H9 (cell line): ENCODE results near the gene EXOC3L4. TPM values are rescaled to one million over a fixed set of nuclear protein-coding genes. Genes with fewer than 3 reads are reported as not detected.

Source experiments
- DNase-seq: peaks from one replicate; pipeline ENCODE4 v3.0.0-alpha.2; 2017
- H2AFZ ChIP-seq: one replicate; pipeline ENCODE4 v1.6.1; 2013; ENCODE audit warnings: mild to moderate bottlenecking, low read length, control low read depth, moderate library complexity
- H2AK5ac ChIP-seq: 2 replicates; pipeline ENCODE4 v1.6.1; 2013; ENCODE audit warnings: low read length, control low read depth, mixed read lengths; ENCODE audit not compliant: insufficient read length
- H2BK120ac ChIP-seq: one replicate; pipeline ENCODE4 v1.6.1; 2013; ENCODE audit warnings: low read depth, mild to moderate bottlenecking, low read length, control low read depth, inconsistent platforms; ENCODE audit not compliant: poor library complexity, severe bottlenecking
- H2BK12ac ChIP-seq: 2 replicates; pipeline ENCODE4 v1.6.1; 2013; ENCODE audit warnings: low read length, control low read depth, mixed read lengths, low read depth; ENCODE audit not compliant: insufficient read length
- H2BK15ac ChIP-seq: 2 replicates; pipeline ENCODE4 v1.6.1; 2013; ENCODE audit warnings: low read depth, low read length, control low read depth
- H2BK20ac ChIP-seq: one replicate; pipeline ENCODE4 v1.6.1; 2013; ENCODE audit warnings: low read depth, mild to moderate bottlenecking, low read length, control low read depth, inconsistent platforms; ENCODE audit not compliant: poor library complexity, severe bottlenecking
- H2BK5ac ChIP-seq: 2 replicates; pipeline ENCODE4 v1.6.1; 2013; ENCODE audit warnings: low read length, control low read depth, mixed read lengths; ENCODE audit not compliant: insufficient read length
- H3K14ac ChIP-seq: 2 replicates; pipeline ENCODE4 v1.6.1; 2013; ENCODE audit warnings: low read length, control low read depth; ENCODE audit not compliant: insufficient read depth
- H3K18ac ChIP-seq: 2 replicates; pipeline ENCODE4 v1.6.1; 2013; ENCODE audit warnings: low read depth, mild to moderate bottlenecking, mixed read lengths, low read length, control low read depth; ENCODE audit not compliant: insufficient read length
- H3K23ac ChIP-seq: 2 replicates; pipeline ENCODE4 v1.6.1; 2013; ENCODE audit warnings: low read length, control low read depth, mixed read lengths, low read depth; ENCODE audit not compliant: insufficient read length
- H3K23me2 ChIP-seq: 2 replicates; pipeline ENCODE4 v1.6.1; 2013; ENCODE audit warnings: low read depth, mild to moderate bottlenecking, mixed read lengths, low read length, control low read depth; ENCODE audit not compliant: insufficient read length, poor library complexity, severe bottlenecking
- H3K27ac ChIP-seq: 2 replicates; pipeline ENCODE4 v1.5.1; 2013; ENCODE audit warnings: low read length, control low read depth, mixed read lengths, low read depth; ENCODE audit not compliant: insufficient read length
- H3K27me3 ChIP-seq: 2 replicates; pipeline ENCODE4 v1.6.1; 2013; ENCODE audit warnings: low read length, control low read depth, inconsistent platforms; ENCODE audit not compliant: insufficient read depth
- H3K4ac ChIP-seq: 2 replicates; pipeline ENCODE4 v1.6.1; 2013; ENCODE audit warnings: low read depth, mild to moderate bottlenecking, control low read depth, inconsistent platforms, low read length, moderate library complexity
- H3K4me1 ChIP-seq: 2 replicates; pipeline ENCODE4 v1.6.1; 2013; ENCODE audit warnings: low read length, control low read depth, inconsistent platforms; ENCODE audit not compliant: insufficient read depth
- H3K4me2 ChIP-seq: 2 replicates; pipeline ENCODE4 v1.6.1; 2013; ENCODE audit warnings: low read length, control low read depth, mixed read lengths; ENCODE audit not compliant: insufficient read length, insufficient read depth
- H3K56ac ChIP-seq: 2 replicates; pipeline ENCODE4 v1.6.1; 2013; ENCODE audit warnings: low read depth, mild to moderate bottlenecking, mixed read lengths, low read length, control low read depth; ENCODE audit not compliant: insufficient read length
- H3K79me1 ChIP-seq: 2 replicates; pipeline ENCODE4 v1.6.1; 2013; ENCODE audit warnings: low read depth, mild to moderate bottlenecking, moderate library complexity, low read length, control low read depth, inconsistent platforms; ENCODE audit not compliant: insufficient read depth, poor library complexity, severe bottlenecking
- H3K79me2 ChIP-seq: 2 replicates; pipeline ENCODE4 v1.6.1; 2013; ENCODE audit warnings: low read length, control low read depth, inconsistent platforms; ENCODE audit not compliant: insufficient read depth
- H3K9ac ChIP-seq: 2 replicates; pipeline ENCODE4 v1.6.1; 2013; ENCODE audit warnings: low read length, control low read depth, mixed read lengths; ENCODE audit not compliant: insufficient read length; ENCODE audit errors: extremely low read depth
- H3K9me3 ChIP-seq: one replicate; pipeline ENCODE4 v1.6.1; 2013; ENCODE audit warnings: low read depth, low read length, inconsistent platforms; ENCODE audit not compliant: control insufficient read depth
- H3T11ph ChIP-seq: one replicate; pipeline ENCODE4 v1.6.1; 2013; ENCODE audit warnings: mild to moderate bottlenecking, low read length, control low read depth, inconsistent platforms
- H4K20me1 ChIP-seq: one replicate; pipeline ENCODE4 v1.6.1; 2013; ENCODE audit not compliant: control insufficient read depth, insufficient read length, insufficient read depth
- H4K5ac ChIP-seq: 2 replicates; pipeline ENCODE4 v1.6.1; 2013; ENCODE audit warnings: low read depth, mild to moderate bottlenecking, mixed read lengths, low read length, control low read depth; ENCODE audit not compliant: insufficient read length
- H4K8ac ChIP-seq: replicated peaks from 2 replicates; pipeline ENCODE4 v1.6.1; 2013; ENCODE audit warnings: low read length, control low read depth, mixed read lengths, low read depth; ENCODE audit not compliant: insufficient read length
- H4K91ac ChIP-seq: 2 replicates; pipeline ENCODE4 v1.6.1; 2013; ENCODE audit warnings: low read depth, mild to moderate bottlenecking, moderate library complexity, mixed read lengths, low read length, control low read depth; ENCODE audit not compliant: insufficient read length
- H3K27ac Mint-ChIP-seq, 3 experiments: 2 replicates in 2 of 3; 3 replicates in 1 of 3; pipeline ENCODE4 v1.8.0; 2020 to 2021; ENCODE audit warnings: mixed read lengths in 3 of 3, mild to moderate bottlenecking in 1 of 3, moderate library complexity in 1 of 3
- H3K27me3 Mint-ChIP-seq: 2 replicates; pipeline ENCODE4 v1.8.0; 2021; ENCODE audit warnings: low read depth, mild to moderate bottlenecking, moderate library complexity, mixed read lengths
- H3K36me3 Mint-ChIP-seq, 3 experiments: 2 replicates in 2 of 3; 3 replicates in 1 of 3; pipeline ENCODE4 v1.8.0; 2020 to 2021; ENCODE audit warnings: low read depth in 3 of 3, mixed read lengths in 3 of 3; ENCODE audit not compliant: insufficient read depth in 1 of 3
- H3K4me1 Mint-ChIP-seq, 2 experiments: 2 replicates each; pipeline ENCODE4 v1.8.0; 2020; ENCODE audit warnings: mixed read lengths in 2 of 2
- H3K4me3 Mint-ChIP-seq, 2 experiments: 2 replicates in 1 of 2; 3 replicates in 1 of 2; pipeline ENCODE4 v1.8.0; 2020 to 2021; ENCODE audit warnings: mild to moderate bottlenecking in 2 of 2, mixed read lengths in 2 of 2, moderate library complexity in 1 of 2
- H3K9me3 Mint-ChIP-seq, 2 experiments: 2 replicates in 1 of 2; 3 replicates in 1 of 2; pipeline ENCODE4 v1.8.0; 2020; ENCODE audit warnings: mild to moderate bottlenecking in 2 of 2, mixed read lengths in 2 of 2, moderate library complexity in 1 of 2
- CTCF ChIP-seq: fragments of 200-600 bp; sonication (generic); conservative IDR thresholded peaks from 3 replicates; pipeline ENCODE4 v1.8.0; 2021; ENCODE audit warnings: antibody characterized with exemption, mild to moderate bottlenecking
- WGBS: extraction: QIAGEN DNeasy Blood & Tissue Kit; methylation state at CpG from one replicate; pipeline ENCODE4 v1.1.7; 2013; ENCODE audit warnings: missing lambda C conversion rate, low lambda C conversion rate, mixed read lengths; ENCODE audit not compliant: insufficient read length; ENCODE audit errors: extremely low coverage; 5-methylcytosine and 5-hydroxymethylcytosine counted together
- total RNA-seq: library from RNA; stranded (reverse); gene quantifications from 2 replicates; pipeline ENCODE4 v1.2.1, GENCODE V29; 2021

The EXOC3L4 gene
- total RNA-seq, 1 experiment from 2014 or later, result 0.42 TPM

- Histone ChIP-seq H3K27ac (no peak overlapping the region), H3K56ac (no peak overlapping the region), H2BK120ac (no peak overlapping the region), H3K23ac (no peak overlapping the region), H4K91ac (no peak overlapping the region), H3K9me3 (no peaks in the 10 kb centered on the region), H3K9ac (no peak overlapping the region), H2BK5ac (no peak overlapping the region), H3K27me3 (no peaks in the 10 kb centered on the region; the same call in 1 of the 2 replicates), H2BK15ac (no peak overlapping the region), H3K79me1 (no peaks in the 10 kb centered on the region), H3K23me2 (no peaks in the 10 kb centered on the region), H4K8ac (no peak overlapping the region), H4K20me1 (no peaks in the 10 kb centered on the region), H3K14ac (no peak overlapping the region), H2AK5ac (no peak overlapping the region), H3K4ac (no peak overlapping the region), H2BK12ac (no peak overlapping the region), H3K4me1 (no peaks in the 10 kb centered on the region), H3T11ph (no peak overlapping the region), H4K5ac (no peak overlapping the region), H2AFZ (no peak overlapping the region), H3K4me2 (no peak overlapping the region), H3K18ac (no peak overlapping the region), H2BK20ac (no peak overlapping the region), H3K79me2 (no peaks in the 10 kb centered on the region)
- Mint-ChIP-seq H3K27ac (no peak overlapping the region), H3K36me3 (no peaks in the 10 kb centered on the region), H3K4me3 (peak overlapping the region; percentile 10 to 11; a peak in 1 of 5 replicates), H3K4me1 (no peaks in the 10 kb centered on the region), H3K9me3 (no peaks in the 10 kb centered on the region; a peak in 1 of 5 replicates), H3K27me3 (peaks cover 16% of the 10 kb centered on the region)
- TF ChIP-seq CTCF, result no peak
- DNase-seq, result no peak
- WGBS, result no CpG with 5 or more reads among the region's 21 CpGs
Measured at GRCh38 chr14:103073876-103074728, 20.4 kb upstream of the EXOC3L4 start.
